Astrocyte of the spinal cord (primary cell): Measurements from ENCODE around the gene ITSN1.

Experiments
- DNase-seq: peaks from one replicate; pipeline ENCODE4 v3.0.0; 2011; ENCODE audit warnings: low read depth, low spot score
- H3K4me3 ChIP-seq: 2 replicates; pipeline ENCODE4 v1.5.1; 2011; ENCODE audit warnings: low read depth, mild to moderate bottlenecking, low read length, moderate library complexity
- CTCF ChIP-seq: IDR thresholded peaks from 2 replicates; pipeline ENCODE4 v1.5.1; 2012; ENCODE audit warnings: low read depth, mild to moderate bottlenecking, low read length, inconsistent platforms
- in situ Hi-C: cut with HindIII; loops from 2 replicates; pipeline ENCODE4 v1.10.0; 2017; ENCODE audit warnings: low sequenced_read_pairs

Gene ITSN1

GRCh38 chr21:33650929-33651509 lies 8.7 kb downstream of the ITSN1 start:
- no peak for DNase-seq
- no peak overlapping the region for H3K4me3 ChIP-seq
- TF ChIP-seq CTCF = no peak
- in situ Hi-C loops = no loop called here

- in situ Hi-C loops = no loop called here
- DNase-seq = no peak
Measured at GRCh38 chr21:33651965-33652680, 9.8 kb downstream of the ITSN1 start.

GRCh38 chr21:33654412-33654811 lies 12.1 kb downstream of the ITSN1 start:
- no peak for TF ChIP-seq CTCF
- DNase-seq = no peak
- H3K4me3 ChIP-seq = no peak overlapping the region
- in situ Hi-C loops = no loop called here

More at GRCh38 chr21:33651965-33652680, 9.8 kb downstream of the ITSN1 start:
- H3K4me3 ChIP-seq = no peak overlapping the region
- TF ChIP-seq CTCF = no peak

GRCh38 chr21:33655588-33656221 lies 13.4 kb downstream of the ITSN1 start:
- in situ Hi-C loops = no loop called here
- no peak overlapping the region for H3K4me3 ChIP-seq
- no peak for TF ChIP-seq CTCF
- DNase-seq = peak; percentile 91

GRCh38 chr21:33657124-33657820 lies 15.0 kb downstream of the ITSN1 start:
- in situ Hi-C loops = no loop called here
- no peak for DNase-seq
- H3K4me3 ChIP-seq = no peak overlapping the region
- TF ChIP-seq CTCF = no peak

- no peak for TF ChIP-seq CTCF
- no peak for DNase-seq
- H3K4me3 ChIP-seq = no peak overlapping the region
- in situ Hi-C loops = no loop called here
Measured at GRCh38 chr21:33658919-33659567, 16.7 kb downstream of the ITSN1 start.
